Activated CD8-positive, alpha-beta T cell treated with anti-CD3 and anti-CD28 coated beads, Interleukin-2, amount 10 ng/mL, durations not matched to agents 7 days and 5 days (primary cell): ENCODE data around the gene TNFRSF19. TPM values are rescaled to one million over a fixed set of nuclear protein-coding genes. Genes with fewer than 3 reads are reported as not detected.

Experiments
- ATAC-seq: fragments of 150-1000 bp; cut with Tn5 transposase; one replicate; pipeline ENCODE4 v1.10.0; 2021; ENCODE audit warnings: moderate library complexity
- CTCF ChIA-PET: fragments of 350-600 bp; sonication (Branson Sonifier 250); formaldehyde crosslinking; loops from one replicate; lab custom pipeline; 2021; ENCODE audit warnings: antibody characterized with exemption; lab: Charles Lee
- POLR2A ChIA-PET: fragments of 350-600 bp; sonication (Branson Sonifier 250); formaldehyde crosslinking; loops from one replicate; lab custom pipeline; 2021; ENCODE audit warnings: antibody characterized with exemption; lab: Charles Lee
- DNase-seq: peaks from one replicate; pipeline ENCODE4 v3.0.0-alpha.2; 2020
- H3K27ac Mint-ChIP-seq: one replicate; pipeline ENCODE4 v1.8.0; 2021; ENCODE audit warnings: mild to moderate bottlenecking, mixed read lengths
- H3K27me3 Mint-ChIP-seq: one replicate; pipeline ENCODE4 v1.8.0; 2021; ENCODE audit warnings: low read depth, mixed read lengths
- H3K36me3 Mint-ChIP-seq: one replicate; pipeline ENCODE4 v1.8.0; 2021; ENCODE audit warnings: low read depth, mixed read lengths
- H3K4me1 Mint-ChIP-seq: one replicate; pipeline ENCODE4 v1.8.0; 2021; ENCODE audit warnings: low read depth, mixed read lengths
- H3K4me3 Mint-ChIP-seq: one replicate; pipeline ENCODE4 v1.8.0; 2021; ENCODE audit warnings: mild to moderate bottlenecking, mixed read lengths
- H3K9me3 Mint-ChIP-seq: one replicate; pipeline ENCODE4 v1.8.0; 2022; ENCODE audit warnings: mixed read lengths; ENCODE audit not compliant: insufficient read depth
- total RNA-seq, 2 experiments: library from RNA; stranded (reverse); gene quantifications; one replicate each; pipeline ENCODE4 v1.2.3, GENCODE V29; 2021

Gene TNFRSF19
- total RNA-seq, 2 experiments from 2014 or later = 0.11 TPM; not detected in 1

DNA sequence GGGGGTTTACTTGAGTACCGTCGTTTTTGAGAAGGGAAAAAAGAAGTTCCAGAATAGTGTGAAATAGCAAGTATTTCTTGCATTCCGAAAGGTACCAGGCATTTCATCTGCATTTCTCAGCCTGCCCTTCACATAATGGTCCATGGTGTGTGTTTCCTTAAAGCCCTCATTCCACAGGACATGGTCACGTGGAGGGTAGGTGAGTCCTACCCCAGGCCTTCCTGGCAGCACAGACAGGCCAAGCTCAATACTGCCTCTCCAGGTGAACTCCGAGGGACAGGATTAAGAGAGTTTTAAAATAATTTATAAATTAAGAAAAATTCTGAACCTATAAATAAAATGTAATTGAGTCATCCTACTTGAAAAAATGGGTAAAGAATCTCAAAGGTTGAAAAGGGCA is 64.7 kb downstream of the TNFRSF19 start:
- Mint-ChIP-seq H3K4me3 (no peak overlapping the region), H3K27me3 (peaks cover 2% of the 10 kb centered on the region), H3K4me1 (no peaks in the 10 kb centered on the region), H3K27ac (no peak overlapping the region), H3K36me3 (no peaks in the 10 kb centered on the region), H3K9me3 (no peaks in the 10 kb centered on the region)
- CTCF ChIA-PET = no interaction called here
- POLR2A ChIA-PET = no interaction called here
- DNase-seq = no peak
- ATAC-seq = no peak

DNA sequence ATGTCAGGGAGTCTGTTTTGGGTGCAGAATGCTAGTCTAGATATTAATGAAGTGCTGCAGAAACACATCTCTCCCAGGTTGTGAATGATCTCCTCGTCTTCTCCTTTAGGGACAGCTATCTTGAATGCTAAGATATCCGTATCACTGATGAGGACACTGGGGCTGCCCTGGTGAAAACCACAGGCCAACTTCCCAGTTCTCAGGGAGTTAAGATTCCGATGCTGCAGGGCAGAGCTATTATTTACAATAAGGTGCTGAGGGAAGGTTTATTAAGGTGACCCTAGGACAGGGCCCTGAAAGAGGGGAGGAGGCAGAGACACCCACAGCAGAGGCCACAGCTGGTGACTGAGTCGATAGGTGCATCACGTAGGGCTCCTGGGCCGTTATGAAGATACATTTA is 66.1 kb downstream of the TNFRSF19 start:
- ATAC-seq = no peak
- no peak overlapping the region for H3K27ac Mint-ChIP-seq
- H3K36me3 Mint-ChIP-seq = no peaks in the 10 kb centered on the region
- no peak for DNase-seq
- H3K27me3 Mint-ChIP-seq = no peaks in the 10 kb centered on the region
- CTCF ChIA-PET = no interaction called here
- H3K4me3 Mint-ChIP-seq = no peak overlapping the region
- no peaks in the 10 kb centered on the region for H3K4me1 Mint-ChIP-seq
- POLR2A ChIA-PET = no interaction called here
- H3K9me3 Mint-ChIP-seq = no peaks in the 10 kb centered on the region

GRCh38 chr13:23637829-23638228 is 67.6 kb downstream of the TNFRSF19 start:
- Mint-ChIP-seq H3K27me3 (peaks cover 5% of the 10 kb centered on the region), H3K4me1 (no peaks in the 10 kb centered on the region), H3K27ac (no peak overlapping the region), H3K9me3 (no peaks in the 10 kb centered on the region), H3K4me3 (no peak overlapping the region), H3K36me3 (no peaks in the 10 kb centered on the region)
- CTCF ChIA-PET = no interaction called here
- DNase-seq = no peak
- POLR2A ChIA-PET = no interaction called here
- no peak for ATAC-seq

GRCh38 chr13:23639674-23640073 is 69.5 kb downstream of the TNFRSF19 start:
- ChIA-PET POLR2A (no interaction called here), CTCF (no interaction called here)
- Mint-ChIP-seq H3K27me3 (peaks cover 5% of the 10 kb centered on the region), H3K27ac (no peak overlapping the region), H3K36me3 (no peaks in the 10 kb centered on the region), H3K9me3 (no peaks in the 10 kb centered on the region), H3K4me3 (no peak overlapping the region), H3K4me1 (no peaks in the 10 kb centered on the region)
- ATAC-seq (no peak), DNase-seq (no peak)

- POLR2A ChIA-PET = no interaction called here
- no peak overlapping the region for H3K27ac Mint-ChIP-seq
Observed at GRCh38 chr13:23642110-23642509, 71.9 kb downstream of the TNFRSF19 start.

GRCh38 chr13:23643338-23644125 is 73.3 kb downstream of the TNFRSF19 start:
- Mint-ChIP-seq H3K4me3 (no peak overlapping the region), H3K9me3 (no peaks in the 10 kb centered on the region), H3K27me3 (peaks cover 12% of the 10 kb centered on the region), H3K4me1 (no peaks in the 10 kb centered on the region), H3K36me3 (no peaks in the 10 kb centered on the region), H3K27ac (no peak overlapping the region)
- POLR2A ChIA-PET = no interaction called here
- DNase-seq = no peak
- CTCF ChIA-PET = no interaction called here
- ATAC-seq = no peak

More at GRCh38 chr13:23642110-23642509, 71.9 kb downstream of the TNFRSF19 start:
- DNase-seq = no peak
- Mint-ChIP-seq H3K36me3 (no peaks in the 10 kb centered on the region), H3K27me3 (peaks cover 10% of the 10 kb centered on the region), H3K4me1 (no peaks in the 10 kb centered on the region), H3K4me3 (no peak overlapping the region), H3K9me3 (no peaks in the 10 kb centered on the region)
- CTCF ChIA-PET = no interaction called here
- ATAC-seq = no peak

DNA sequence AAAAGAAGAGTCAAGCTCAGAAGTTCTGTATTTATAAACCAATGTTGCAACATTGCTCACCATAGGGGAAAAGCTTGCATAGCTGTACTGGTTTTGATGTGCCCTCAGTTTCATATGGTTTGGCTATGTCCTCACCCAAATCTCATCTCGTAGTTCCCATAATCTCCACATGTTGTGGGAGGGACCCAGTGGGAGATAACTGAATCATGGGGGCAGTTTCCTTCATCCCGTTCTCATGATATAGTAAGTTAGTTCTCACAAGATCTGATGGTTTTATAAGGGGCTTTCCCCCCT is 73.9 kb downstream of the TNFRSF19 start:
- Mint-ChIP-seq H3K9me3 (no peaks in the 10 kb centered on the region), H3K27ac (no peak overlapping the region), H3K4me1 (no peaks in the 10 kb centered on the region), H3K27me3 (peaks cover 13% of the 10 kb centered on the region), H3K4me3 (no peak overlapping the region), H3K36me3 (no peaks in the 10 kb centered on the region)
- CTCF ChIA-PET = no interaction called here
- ATAC-seq (no peak), DNase-seq (no peak)
- POLR2A ChIA-PET = no interaction called here

DNA sequence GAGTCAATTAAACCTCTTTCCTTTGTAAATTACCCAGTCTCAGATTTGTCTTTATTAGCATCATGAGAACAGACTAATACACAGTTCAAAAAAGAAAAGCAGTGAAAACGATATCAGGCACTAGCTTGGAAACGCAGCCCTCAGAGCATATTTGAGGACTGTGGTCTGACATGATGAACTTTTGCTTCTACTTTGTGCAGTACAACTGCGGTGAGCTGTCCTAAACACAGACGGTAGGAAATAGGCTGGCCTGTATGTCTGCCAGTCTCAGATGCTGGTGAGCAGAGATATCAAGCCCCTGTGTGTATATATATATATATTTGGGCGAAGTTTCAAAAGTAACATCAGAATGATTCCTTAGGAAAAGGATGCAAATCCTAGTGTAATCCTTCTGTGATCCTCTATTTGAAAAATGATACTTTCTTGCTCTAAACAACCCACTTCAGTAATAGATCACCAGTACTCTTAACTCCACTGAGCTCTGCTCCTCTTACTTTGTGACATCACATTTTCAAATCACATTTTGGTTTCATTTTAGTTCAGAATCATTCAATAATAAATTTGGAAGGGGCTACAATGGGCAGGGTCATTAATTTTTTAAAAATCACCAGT is 74.4 kb downstream of the TNFRSF19 start:
- H3K4me1 Mint-ChIP-seq = no peaks in the 10 kb centered on the region
- H3K4me3 Mint-ChIP-seq = no peak overlapping the region
- DNase-seq (no peak), ATAC-seq (no peak)
- H3K9me3 Mint-ChIP-seq = no peaks in the 10 kb centered on the region
- peaks cover 15% of the 10 kb centered on the region for H3K27me3 Mint-ChIP-seq
- POLR2A ChIA-PET = no interaction called here
- CTCF ChIA-PET = no interaction called here
- H3K36me3 Mint-ChIP-seq = no peaks in the 10 kb centered on the region
- no peak overlapping the region for H3K27ac Mint-ChIP-seq

- POLR2A ChIA-PET = no interaction called here
Observed at GRCh38 chr13:23645851-23646250, 75.6 kb downstream of the TNFRSF19 start.

DNA sequence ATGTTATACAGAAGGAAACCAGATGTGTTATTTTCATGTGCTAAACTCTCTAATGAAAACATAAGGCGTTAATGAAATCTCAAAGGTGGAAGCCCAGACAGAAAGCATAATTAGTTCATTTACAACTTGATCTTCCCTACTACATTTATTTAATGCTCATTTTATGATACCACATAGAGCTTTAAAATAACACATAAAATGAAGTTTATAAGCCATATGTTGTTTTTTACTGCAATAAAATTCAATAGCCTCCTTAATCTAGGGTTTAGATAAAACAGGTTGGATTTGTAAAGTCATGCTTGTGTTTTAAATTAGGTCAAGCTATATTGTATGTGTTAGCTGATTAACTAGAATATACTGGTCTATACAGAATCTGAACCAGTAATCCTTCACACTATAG is 81.2 kb downstream of the TNFRSF19 start:
- POLR2A ChIA-PET = no interaction called here
- peaks cover 6% of the 10 kb centered on the region for H3K4me1 Mint-ChIP-seq
- no peaks in the 10 kb centered on the region for H3K9me3 Mint-ChIP-seq
- DNase-seq (no peak), ATAC-seq (no peak)
- H3K27ac Mint-ChIP-seq = no peak overlapping the region
- H3K36me3 Mint-ChIP-seq = no peaks in the 10 kb centered on the region
- CTCF ChIA-PET = interaction anchor here (1.2 kb wide), 1 partner anchor 9 kb away, joined by 3 read pairs; no protein-coding TSS in a partner anchor
- peaks cover 28% of the 10 kb centered on the region for H3K27me3 Mint-ChIP-seq
- no peak overlapping the region for H3K4me3 Mint-ChIP-seq

More at GRCh38 chr13:23645851-23646250, 75.6 kb downstream of the TNFRSF19 start:
- no peak overlapping the region for H3K27ac Mint-ChIP-seq
- H3K9me3 Mint-ChIP-seq = no peaks in the 10 kb centered on the region
- H3K4me3 Mint-ChIP-seq = no peak overlapping the region
- H3K27me3 Mint-ChIP-seq = peaks cover 23% of the 10 kb centered on the region
- H3K4me1 Mint-ChIP-seq = no peaks in the 10 kb centered on the region
- CTCF ChIA-PET = no interaction called here
- no peaks in the 10 kb centered on the region for H3K36me3 Mint-ChIP-seq
- no peak for ATAC-seq
- no peak for DNase-seq

DNA sequence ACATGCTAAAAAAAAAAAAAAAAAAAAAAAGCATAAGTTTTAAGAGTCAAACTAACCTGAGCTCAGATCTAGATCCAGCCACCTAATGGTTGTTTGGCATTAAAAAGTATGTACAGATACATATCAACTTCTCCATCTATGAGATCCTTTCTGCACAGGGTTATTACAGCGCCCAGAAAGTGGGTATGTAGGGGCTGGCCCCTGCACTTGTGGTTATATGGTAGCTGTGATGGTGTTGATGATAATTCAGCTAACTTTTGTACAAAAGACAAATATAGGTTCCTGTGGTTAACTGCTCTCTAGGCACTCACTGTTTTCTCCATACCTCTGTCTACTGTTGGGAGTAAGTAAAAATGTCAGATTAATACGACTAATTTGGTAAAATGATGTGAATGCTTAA is 81.7 kb downstream of the TNFRSF19 start:
- DNase-seq = no peak
- Mint-ChIP-seq H3K9me3 (no peaks in the 10 kb centered on the region), H3K27me3 (peaks cover 25% of the 10 kb centered on the region), H3K27ac (no peak overlapping the region), H3K4me3 (no peak overlapping the region), H3K36me3 (no peaks in the 10 kb centered on the region), H3K4me1 (peaks cover 6% of the 10 kb centered on the region)
- CTCF ChIA-PET = interaction anchor here (1.2 kb wide), 1 partner anchor 42 kb away, joined by 3 read pairs; no protein-coding TSS in a partner anchor
- POLR2A ChIA-PET = no interaction called here
- peak; percentile 30 for ATAC-seq

DNA sequence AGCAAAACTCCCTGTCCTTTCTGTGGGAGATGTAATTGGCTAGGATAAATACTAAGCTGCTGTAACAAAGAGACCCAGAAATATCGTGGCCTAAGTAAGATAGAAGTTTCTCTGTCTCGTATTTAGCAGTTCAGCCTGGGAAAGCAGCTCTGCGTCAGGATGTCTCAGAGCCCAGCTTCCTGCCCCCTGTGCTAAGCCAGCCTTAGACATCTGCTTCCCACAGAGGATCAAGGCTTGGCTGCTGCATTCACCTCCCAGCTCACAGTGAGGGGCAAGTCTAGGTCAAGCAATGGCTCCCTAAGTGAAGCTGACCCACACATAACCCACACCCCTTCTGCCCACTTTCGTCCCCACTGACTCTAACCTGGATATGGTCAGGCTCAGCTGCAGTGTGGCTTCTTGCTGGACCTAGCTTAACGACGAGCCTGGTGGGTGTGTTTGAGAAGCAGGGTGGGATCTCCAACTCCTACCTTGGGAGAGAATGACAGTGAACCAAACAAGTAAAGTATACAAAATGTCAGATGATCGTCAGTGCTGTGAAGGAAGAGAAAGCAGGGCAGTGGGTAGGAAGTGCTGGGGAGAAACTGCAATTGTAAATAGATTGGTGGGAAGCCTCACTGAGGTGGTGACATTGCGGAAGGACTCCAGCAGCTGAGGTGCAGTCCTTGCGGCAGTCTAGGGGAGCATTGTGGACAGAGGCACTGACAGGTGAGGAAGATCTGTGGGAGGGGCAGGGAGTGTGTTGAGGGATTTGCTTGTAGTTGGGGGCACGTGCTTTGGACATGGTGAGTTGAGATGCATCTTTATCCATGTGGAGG is 82.9 kb downstream of the TNFRSF19 start:
- ATAC-seq = no peak
- ChIA-PET CTCF (interaction anchor here (1.2 kb wide), 1 partner anchor 43 kb away, joined by 3 read pairs; no protein-coding TSS in a partner anchor), POLR2A (no interaction called here)
- Mint-ChIP-seq H3K4me1 (peaks cover 6% of the 10 kb centered on the region), H3K9me3 (no peaks in the 10 kb centered on the region), H3K36me3 (no peaks in the 10 kb centered on the region), H3K27me3 (peaks cover 24% of the 10 kb centered on the region), H3K4me3 (no peak overlapping the region), H3K27ac (no peak overlapping the region)
- no peak for DNase-seq
